NOMO-1 treated with DMSO at 0.1 percent for 48 hours (cell line): ENCODE results near the gene HDAC7.

Experiments used
- DNase-seq: peaks from one replicate; lab custom pipeline; 2025; ENCODE audit not compliant: unreplicated experiment; lab: John Stamatoyannopoulos, UW

The HDAC7 gene

DNA sequence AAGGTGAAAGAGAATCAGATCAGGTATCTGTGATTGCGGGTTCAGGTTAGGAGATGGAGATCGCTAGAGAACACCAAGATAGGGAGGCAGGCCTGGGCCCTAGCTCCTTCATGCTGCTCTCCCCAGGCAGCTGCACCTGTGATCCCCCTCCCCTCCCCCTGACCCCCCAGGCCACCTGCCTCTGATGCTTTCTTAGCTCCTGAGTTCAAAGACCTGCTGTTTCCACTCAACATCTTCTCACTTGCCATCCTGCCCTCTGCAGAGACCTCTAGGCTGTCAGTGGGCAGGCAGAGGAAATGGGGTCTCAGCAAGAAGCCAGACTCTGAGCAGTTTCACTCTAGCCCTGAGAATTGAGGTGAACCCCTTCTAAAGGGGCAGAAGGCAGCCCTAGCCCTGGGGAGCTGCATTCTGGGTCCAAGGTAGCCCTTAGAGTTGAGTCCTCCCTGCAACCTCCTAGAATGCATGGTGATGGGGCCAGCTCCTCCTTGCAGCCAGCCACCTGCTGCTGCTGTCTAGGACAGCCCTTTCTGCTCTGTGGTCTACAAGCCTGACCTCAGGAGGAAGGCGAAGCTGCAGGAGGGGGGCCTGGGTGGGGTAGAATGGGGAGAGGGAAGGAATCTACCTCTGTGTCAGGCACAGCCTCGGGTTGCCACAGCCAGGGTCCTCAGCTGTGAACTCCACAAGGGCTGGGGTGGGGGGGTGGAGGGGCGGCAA lies 53.0 kb downstream of the HDAC7 start:
- DNase-seq: no peak

DNA sequence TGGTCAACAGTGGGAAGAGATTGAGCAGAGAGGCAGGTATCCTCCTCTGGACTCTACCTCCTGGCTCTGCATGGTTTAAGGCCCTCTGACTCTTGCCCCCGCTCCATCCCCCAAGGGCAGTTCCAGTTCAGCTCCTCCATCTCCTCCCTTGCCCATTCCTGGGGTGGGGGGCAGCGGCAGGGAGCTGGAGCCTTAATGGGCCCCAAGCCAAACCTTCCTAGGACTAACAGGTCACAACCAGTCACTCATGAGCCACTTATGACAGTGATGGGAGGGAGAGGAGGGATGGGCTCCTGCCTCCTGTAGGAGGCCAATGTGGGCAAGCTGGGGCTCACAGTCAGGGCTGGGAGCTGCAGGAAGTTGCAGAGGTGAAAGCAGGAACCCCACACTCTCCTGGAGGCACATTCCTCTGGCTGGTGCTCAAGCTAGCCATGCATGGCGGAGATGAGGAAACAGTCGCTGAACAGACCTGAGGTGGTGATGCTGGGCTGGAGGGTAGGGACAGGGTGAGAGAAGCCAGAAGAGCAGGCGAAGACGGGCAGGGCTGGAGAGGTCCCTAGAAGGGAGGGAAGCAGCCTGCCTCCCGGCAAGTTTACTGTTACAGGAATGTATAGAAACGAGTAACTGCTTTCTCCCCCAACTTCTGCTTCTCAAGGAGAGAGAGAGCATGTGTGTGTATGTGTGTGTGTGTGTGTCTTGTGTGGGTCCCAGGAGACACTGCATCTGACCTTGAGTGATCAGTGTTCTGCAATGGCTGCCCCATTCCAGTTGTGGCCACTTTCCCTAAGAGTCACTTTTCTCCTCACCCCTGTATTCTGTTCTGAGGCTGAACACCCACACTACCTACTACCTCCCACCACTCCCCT lies 56.0 kb downstream of the HDAC7 start:
- peak; percentile 13 for DNase-seq

DNA sequence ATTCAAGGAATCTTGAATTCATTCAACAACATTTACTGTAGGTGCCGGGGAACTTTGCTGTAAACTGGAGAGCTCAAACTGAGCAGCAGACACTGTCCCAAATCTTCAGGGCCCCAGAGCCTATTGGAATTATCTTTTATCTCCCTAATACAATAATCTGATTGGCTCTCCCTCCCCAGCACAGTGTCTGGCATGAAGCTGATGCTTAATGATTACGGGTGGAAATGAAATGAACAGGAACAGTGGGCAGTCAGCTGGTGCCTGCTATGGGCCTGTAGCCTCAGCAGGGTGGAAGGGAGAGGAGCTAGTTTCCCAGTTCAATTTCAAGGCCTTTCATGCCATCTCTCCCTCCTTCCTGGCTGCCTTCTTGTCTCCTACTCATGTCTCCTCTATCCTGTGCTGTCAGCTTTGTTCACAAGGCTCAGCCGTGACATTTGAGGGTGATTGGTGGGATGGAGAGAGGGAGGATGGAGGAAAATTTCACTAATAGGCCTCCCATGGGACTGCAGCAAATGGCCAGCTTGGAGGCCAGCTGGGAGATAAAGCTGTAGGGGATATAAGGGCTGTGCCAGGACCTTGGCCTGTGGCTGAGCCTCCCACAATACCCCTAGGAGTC lies 56.7 kb downstream of the HDAC7 start:
- no peak for DNase-seq

DNA sequence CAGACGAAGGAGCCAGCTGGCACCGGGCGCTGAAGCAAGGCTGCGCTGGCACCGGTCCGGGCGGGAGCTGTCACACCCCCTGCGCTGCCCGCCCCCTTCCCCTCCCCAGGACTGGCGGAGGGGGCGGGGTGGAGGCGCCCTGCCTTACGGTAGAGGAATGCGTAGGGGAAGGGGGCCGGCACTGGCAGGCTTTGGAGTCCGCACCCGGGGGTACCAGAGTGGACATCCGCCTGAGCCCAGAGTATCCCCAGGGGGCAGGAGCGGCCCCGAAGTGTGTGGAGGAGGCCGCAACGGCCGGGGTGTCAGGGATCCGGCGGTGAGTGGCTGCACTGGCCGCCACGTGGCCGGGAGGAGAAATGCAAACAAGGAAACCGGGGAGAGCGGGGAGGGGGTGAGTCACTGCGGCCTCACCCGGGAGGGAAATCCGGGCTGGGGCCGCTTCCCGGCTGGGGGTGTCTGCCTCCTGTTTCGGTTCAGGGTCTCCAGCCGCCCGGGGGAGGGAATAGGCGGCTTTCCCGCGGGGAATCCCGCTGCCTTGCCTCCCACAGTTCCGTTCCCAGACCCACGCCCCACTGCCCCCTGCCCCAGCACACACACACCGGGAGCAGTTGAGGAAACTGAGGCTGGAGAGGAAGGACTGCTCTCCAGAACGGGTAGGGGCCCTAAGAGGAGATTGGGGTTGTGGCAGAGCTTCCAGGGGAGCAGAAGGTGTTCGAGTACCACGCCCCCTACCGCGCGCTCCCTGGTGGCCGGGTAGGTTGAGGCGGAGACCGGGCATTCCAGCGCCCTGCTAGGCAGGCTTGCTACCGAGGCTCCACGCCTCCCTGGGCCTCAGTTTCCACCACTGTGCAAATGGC lies 60.6 kb downstream of the HDAC7 start, which contains the start of gene RAPGEF3:
Gene RAPGEF3 (minus strand): TSS at position 47 of the 857 bp plus-strand sequence. CDS start 324 bp downstream, outside the sequence.
- peak; percentile 76 for DNase-seq

DNA sequence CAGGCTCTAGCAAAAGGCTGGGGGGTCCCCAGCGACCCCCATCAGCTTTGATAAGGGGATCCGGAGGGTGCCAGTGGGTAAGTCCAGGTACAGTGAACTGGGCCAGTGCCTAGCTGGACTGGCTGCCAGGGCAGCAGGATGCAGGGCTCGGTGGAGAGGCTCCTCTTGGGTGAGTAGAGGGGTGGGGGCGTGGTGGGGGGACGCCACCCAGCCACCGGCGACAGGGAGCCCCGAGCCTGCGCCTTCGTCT lies 61.2 kb downstream of the HDAC7 start:
- no peak for DNase-seq

DNA sequence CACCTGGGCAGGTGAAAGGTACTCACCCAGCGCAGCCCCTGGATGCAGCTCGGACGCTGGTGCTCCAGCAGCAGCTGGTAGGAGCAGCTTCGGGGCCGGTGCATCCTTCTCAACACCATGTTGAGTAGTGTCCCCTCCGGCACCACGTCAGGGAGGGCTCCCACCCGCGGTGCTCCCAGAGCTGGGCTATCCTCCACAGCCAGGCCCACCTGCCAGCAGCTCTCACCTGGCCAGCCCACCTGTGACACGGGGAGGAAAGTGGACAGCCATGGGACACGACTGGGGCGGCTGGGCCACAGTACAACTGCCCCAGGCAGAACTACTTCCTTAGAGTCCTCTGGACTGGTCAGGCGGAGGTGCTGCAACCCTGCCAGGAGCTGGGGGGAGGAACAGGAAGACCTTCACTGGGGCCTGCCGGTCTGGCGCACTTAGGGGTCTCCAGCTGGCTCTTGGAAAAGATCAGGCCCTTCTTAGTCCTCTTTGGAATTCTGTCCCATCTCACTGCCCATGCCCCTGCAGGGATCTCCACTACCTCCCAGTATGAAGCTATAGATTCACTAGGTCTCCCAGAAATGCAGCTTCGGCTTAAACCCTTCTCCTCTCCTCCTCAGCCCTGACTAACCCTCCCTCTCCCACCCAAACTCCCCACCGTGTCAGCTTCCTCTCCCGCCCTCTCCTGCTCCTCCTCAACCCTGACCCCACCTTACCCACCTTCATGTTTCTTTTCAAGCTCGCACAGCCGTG lies 61.7 kb downstream of the HDAC7 start:
- DNase-seq: no peak

DNA sequence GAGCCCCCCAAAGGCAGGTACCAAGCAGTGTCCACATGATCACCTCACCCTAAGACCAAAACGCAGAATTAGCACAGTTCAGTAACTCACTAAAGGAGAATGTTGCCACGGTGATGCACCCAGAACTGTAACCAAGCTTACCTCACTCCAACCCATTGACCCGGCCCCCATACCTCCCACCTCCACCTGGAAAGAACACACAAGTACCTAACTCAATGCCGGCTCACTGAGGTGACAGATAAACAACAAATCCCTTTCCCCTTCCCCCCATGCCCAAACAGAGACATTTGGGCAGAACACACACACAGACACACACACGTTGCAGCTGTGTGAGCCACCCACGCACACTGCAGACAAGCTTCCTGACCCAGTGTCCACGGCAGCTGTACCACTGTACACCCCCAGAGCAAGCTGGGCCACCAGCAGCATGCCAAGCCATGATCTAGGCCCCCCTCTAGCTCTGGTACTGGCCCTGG lies 62.3 kb downstream of the HDAC7 start:
- no peak for DNase-seq

DNA sequence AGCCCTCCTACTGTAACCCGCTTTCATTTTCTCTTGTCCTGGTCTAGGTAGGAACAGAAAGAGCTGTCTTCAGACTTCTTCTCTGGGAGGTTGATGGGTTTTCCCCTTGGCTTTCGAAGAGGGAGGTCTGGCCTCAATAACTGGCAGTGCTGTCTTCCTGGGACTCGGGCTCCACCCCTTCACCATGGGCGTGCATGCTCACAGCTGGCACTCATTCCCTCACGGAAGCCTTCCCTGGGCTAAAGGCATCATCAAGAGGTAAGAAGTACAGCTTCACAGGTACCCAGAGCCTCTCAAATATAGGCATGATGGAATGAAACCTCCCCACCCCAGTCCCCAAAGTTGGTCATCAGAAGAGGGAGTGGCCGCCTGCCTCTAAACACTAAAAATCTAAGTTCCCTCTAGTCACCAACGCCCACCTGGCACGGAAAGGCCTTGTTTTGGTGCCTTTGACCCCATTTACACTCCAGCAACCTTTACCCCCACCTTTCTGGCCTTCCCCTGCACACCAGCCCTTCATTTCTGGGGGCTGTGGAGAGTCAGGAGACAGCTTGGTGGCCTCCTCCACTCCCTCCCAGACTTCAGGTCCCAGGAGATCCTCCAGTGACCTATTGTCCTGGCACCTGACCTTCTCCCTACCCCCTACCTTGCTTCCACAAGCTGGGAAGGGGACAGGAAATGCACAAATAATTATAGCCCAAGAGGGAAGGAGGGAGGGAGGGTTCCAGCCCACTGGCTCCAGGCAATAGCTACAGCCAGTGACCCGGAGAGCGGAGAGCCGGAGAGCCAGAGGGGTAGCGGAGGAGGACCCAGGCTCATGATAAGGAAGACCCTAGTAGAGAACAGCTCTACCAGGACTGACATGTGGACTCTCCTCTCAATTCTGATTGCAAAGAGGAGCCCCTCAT lies 63.8 kb downstream of the HDAC7 start:
- DNase-seq: no peak

DNA sequence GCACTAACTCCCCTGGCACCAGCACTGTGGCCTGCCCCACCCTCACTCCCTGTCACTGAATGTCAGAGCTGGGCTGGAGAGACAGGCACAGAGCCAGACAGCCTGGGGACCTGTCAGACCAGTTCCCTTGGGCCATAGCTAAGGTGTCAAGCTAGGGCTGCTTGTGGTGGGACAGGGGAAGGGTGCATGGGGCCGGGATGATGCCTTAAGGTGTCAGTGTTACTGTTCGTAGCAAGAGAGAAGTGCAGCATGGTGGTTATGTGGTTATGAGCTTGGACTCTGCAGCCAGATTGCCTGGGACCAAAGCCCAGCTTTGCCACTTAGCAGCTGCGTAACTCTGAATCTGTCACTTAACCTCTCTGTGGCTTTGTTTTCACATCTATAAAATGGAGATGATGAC lies 64.8 kb downstream of the HDAC7 start:
- no peak for DNase-seq

DNA sequence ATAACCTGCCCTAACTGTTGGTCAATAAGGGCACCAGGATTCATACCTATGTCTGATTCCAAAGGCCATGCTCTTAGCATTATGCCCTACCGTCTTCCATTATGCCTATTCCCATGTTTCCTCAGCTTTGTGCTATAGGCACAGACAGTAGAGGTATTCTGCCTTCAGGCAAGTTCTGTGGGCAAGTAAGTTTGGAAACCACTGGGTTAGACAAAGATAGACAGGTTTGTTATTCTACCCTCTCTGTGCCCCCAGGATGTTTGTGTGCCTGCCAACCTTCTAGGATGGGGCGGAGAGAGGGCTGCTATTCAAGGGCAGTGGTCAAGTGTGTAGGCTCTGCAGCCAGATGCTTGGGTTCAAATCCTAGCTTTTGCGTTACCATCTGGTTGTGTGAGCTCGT lies 65.6 kb downstream of the HDAC7 start:
- no peak for DNase-seq

DNA sequence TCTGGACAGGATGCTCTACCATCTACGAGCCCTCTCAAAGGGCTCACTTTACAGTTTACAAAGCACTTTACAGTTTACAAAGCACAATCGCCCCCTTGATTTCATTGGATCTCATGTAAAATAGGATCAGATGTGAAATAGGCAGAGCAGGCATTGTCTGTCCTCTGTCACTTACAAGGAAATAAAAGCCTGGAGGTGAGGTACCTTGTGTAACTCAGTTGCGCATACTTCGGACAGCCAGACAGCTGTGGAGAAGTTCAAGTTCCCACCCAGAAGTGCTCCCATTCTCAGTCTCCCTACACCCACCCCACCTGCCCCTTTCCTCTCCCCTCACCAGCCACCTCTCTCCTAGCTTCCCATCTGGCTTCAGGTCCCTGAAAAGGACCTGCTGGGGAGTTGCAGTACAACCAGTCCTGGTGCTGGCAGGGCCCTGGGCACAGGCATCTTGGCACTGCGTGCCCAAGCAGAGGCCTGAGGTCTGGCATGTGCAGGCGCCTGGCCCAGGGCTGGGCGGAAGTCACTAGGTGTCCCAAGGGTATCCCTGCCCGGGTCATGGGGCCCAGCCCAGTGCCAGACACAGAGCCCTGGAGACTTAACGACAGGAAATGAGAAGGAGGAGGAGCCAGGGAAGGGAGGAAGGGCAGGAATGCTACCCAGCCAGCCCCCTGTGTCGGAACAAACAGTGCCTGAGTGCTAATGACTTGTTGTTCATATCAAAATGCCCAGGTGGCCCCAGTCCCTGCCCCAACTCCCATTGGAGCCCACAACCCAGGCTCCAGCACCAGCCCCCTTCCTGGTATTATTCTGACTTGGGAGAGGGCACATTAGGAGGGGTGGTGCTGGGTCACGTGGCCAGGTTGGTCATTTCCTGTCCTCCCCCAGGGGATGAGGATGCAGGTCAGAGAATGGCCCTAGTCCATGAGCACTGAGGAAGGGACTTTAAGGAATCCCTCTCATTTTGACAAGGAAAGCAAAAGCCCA lies 66.4 kb downstream of the HDAC7 start:
- no peak for DNase-seq

DNA sequence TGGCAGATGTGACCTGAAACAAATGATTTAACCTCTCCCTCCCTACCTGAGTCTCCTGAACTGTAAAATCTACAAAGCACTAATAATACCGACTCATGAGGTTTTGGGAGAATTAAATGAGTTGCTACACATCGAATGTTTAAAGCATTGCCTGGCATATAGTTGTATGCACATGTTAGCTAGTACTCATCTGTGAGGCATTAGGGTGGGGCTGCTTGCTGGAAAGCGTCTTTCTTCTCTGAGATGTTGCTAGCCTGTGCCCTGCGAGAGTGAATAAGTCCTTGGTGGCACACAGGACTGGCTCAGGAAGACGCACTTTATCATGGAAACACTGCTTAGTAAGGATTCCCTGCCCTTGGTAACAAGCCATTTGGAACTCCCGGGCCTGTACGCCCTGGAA lies 67.2 kb downstream of the HDAC7 start:
- DNase-seq: no peak

DNA sequence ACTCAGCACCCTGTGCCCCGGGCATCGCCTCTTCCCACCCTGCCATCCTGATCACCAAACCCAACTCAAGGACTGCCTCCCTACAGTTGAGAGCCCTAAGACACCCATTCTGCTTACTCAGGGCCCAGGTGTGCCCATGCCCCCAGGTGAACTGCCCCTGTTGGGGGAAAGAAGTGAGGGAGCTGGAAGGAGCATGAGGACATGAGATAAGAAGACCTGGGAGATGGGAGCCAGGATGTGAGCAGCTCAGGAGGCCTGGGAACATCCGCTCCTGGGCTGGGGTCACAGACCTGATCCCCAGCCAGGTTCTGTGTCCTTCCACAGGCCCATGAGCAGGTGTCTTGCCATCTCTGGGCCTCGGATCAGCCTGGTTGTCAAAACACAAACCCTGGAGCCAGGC lies 67.6 kb downstream of the HDAC7 start:
- DNase-seq: no peak

DNA sequence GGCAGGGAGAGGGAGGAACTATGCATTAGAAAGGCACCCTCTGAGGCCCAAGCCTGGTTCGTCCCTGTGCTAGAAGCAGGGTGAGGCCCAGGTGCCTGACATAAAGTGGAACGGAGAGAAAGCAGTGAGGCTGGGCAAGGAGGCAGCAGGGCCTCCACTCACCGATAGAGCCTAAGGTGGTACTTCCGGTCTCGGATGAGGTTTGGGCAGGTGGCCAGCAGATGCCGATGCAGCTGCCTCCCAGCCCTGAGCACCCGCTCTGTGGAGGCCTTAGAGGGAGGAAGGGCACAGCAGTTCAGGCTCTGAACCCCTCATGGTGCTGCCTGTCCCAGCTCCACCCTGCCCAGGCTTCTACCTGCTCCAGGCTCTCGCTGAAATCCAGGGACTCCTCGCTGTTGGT lies 68.1 kb downstream of the HDAC7 start:
- DNase-seq: no peak

DNA sequence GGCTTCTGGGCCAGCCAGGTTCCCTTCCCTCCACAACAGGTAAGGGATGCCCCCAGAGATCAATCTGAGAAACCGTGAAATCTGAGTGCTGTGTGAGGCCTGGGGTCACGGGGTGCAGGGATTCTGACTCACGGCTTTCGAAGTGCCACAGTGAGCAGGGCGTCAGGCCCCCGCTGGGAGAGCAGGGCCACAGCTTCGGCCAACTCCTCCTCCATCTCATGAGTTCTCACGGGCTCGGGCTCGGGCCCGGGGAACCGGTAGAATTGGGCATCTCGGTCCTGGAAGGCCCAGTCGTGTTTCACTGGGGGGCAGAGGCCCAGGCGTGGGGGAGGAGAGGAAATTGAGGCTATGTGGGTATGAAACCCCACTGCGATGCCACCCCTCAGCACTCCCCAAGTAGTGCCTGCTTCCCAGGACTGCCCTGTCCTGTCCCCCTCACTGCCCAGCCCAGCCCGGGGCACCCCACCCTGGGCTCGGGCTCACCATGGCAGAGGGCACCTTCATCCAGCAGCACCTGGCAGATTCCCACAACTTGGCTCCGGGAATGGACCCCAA lies 68.7 kb downstream of the HDAC7 start:
- DNase-seq: no peak

DNA sequence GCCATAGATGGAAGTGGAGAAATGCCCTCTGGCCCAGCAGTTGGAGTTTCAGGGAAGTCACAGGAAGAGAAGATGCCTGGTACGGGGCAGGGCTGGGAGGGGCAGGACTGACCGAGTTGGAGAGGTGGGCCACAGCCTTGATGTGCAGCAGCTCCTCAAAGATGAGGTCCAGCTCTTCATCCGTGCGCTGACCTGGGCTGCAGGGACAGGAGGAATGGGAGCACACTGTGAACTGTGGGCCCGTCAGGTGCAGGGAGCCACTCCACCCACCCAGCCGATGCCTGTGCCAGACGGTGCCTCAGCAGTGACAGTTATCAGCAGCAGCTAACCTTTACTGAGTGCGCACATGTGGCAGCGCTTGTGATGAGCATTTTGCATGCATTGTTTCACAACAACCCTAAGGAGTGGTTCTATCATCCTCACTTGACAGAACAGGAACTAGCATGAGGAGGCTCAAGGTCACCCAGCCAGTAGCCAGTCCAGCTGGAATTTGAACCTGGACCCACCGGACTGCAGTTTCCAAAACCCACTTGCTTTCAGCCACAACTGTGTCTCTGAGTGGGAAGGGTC lies 69.4 kb downstream of the HDAC7 start:
- peak; percentile 74 for DNase-seq

DNA sequence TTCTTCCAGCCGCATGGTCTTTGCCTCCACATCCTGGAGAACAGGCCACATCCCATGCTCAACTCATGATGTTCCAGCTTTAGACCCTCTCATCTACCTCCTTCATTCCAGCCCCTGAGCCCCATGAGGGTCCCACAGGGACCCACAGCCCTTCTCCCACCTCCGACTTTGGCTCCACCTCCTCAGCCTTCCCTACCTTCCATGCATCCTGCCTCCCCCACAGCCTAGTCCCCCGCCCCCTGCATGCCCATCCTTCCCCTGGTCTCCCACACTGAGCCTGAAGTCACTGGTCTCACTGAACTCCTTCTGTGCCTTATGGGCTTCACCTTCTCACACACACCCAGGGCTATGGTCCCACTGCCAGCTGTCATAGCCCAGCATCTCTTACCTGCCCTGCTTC lies 70.8 kb downstream of the HDAC7 start:
- no peak for DNase-seq

DNA sequence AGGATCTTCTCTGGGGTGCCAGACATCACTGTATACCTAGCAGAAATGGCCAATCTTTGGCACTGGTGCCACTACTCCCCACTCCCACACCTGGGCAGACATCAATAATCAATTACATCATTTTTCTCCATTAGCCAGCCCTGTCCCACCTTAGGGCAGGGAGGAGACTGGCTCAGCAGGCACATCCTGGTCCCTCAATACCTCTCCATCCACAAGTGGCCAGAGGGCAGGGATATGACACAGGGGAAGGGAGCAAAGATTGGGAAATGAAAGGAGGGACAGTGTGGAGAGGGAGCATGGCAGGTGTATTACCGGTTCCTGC lies 71.2 kb downstream of the HDAC7 start:
- no peak for DNase-seq
